GM12891 (cell line): Measurements from ENCODE around the gene CDH23.

Source experiments
- PAX5 ChIP-seq: IDR thresholded peaks from 2 replicates; pipeline ENCODE4 v1.6.1; 2011; ENCODE audit warnings: low read length, moderate library complexity, mild to moderate bottlenecking; ENCODE audit not compliant: insufficient read depth, severe bottlenecking
- POLR2A ChIP-seq: IDR thresholded peaks from 2 replicates; pipeline ENCODE4 v1.6.1; 2011; ENCODE audit warnings: low read depth, low read length, control low read depth
- POLR2AphosphoS5 ChIP-seq: IDR thresholded peaks from 2 replicates; pipeline ENCODE4 v1.6.1; 2011; ENCODE audit warnings: low read depth, low read length, control low read depth
- SPI1 ChIP-seq: IDR thresholded peaks from 2 replicates; pipeline ENCODE4 v1.6.1; 2011; ENCODE audit warnings: low read depth, low read length, control low read depth
- TAF1 ChIP-seq: IDR thresholded peaks from 2 replicates; pipeline ENCODE4 v1.6.1; 2011; ENCODE audit warnings: low read depth, low read length, control low read depth

DNA sequence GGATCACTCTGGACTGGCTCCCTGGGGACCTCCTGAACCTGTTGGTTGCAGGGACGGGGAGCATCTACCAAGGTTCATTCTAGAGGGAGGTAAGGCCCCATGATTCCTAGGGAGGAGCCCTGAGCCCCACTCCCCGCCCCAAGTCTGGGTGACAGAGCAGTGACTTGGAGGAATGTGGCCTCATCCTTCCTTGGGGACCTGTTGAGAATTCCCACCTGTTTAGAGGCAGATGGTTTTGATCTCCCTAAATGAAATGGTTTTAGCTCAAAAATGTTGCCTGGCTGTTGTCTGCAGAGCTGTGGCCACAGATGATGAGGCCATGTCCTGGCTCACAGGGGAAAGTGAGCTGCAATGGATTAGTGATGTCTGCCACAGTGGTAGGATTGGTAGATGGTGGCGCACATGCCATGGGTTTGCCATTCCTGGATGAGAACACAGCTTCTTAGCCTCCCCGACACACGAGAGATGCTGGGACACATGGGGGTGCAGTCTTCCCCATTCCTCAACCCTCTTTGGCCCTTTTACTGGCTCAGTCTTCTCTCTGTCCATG lies 310.6 kb downstream of the CDH23 start:
- TF ChIP-seq POLR2A (no peak), PAX5 (no peak), POLR2AphosphoS5 (no peak), TAF1 (no peak), SPI1 (no peak)
